ENCODE data around the gene ACTN4. TPM values are rescaled to one million over a fixed set of nuclear protein-coding genes. Genes with fewer than 3 reads are reported as not detected.

The ACTN4 gene
- total and polyA plus RNA-seq, 3 donors from 2014 or later = 112 to 158 (median 135) TPM

DNA sequence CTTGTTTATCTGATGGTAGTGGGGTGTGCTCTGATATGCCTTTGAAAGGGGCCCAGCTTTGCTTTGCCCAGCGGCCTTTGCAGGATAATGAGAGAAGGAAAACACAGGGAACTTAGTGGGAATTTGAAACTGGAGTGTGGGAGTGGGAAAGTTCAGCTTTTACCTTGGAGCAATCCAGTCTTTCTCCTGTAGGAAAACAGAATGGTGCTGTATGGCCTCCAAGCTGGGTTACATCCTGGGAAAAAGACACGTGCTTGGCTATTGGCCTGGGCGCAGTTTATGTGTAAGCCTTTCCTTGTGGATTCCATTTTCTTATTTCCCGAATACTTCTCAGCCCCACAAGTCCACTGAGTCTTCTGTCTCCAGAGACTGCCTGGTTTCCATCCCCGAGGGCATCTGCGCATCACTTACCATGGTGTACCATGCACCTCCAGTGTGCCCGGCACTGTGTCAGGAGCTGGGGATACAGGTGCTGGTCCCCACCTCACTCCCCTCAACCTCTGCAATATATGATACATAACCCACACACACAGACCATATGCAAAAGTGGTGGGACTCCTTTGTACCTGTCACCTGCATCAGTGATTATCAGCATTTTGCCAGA is 31.5 kb downstream of the ACTN4 start:
- H3K27ac ChIP-seq = no peak overlapping the region
- H3K9me3 ChIP-seq = no peaks in the 10 kb centered on the region
- no peaks in the 10 kb centered on the region for H3K27me3 ChIP-seq
- no peak for DNase-seq
- peaks cover 16% of the 10 kb centered on the region for H3K4me1 ChIP-seq
- TF ChIP-seq POLR2A (IDR thresholded peaks at IDR 0.05) = no peak
- TF ChIP-seq, protein P1, sequence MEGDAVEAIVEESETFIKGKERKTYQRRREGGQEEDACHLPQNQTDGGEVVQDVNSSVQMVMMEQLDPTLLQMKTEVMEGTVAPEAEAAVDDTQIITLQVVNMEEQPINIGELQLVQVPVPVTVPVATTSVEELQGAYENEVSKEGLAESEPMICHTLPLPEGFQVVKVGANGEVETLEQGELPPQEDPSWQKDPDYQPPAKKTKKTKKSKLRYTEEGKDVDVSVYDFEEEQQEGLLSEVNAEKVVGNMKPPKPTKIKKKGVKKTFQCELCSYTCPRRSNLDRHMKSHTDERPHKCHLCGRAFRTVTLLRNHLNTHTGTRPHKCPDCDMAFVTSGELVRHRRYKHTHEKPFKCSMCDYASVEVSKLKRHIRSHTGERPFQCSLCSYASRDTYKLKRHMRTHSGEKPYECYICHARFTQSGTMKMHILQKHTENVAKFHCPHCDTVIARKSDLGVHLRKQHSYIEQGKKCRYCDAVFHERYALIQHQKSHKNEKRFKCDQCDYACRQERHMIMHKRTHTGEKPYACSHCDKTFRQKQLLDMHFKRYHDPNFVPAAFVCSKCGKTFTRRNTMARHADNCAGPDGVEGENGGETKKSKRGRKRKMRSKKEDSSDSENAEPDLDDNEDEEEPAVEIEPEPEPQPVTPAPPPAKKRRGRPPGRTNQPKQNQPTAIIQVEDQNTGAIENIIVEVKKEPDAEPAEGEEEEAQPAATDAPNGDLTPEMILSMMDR (IDR thresholded peaks at IDR 0.05) = no peak
- intact Hi-C loops (cut with DNase I; ENCODE audit: low total_unique reads) = no loop called here
- 82 to 84% methylated on average over 7 of the region's 7 CpGs for WGBS, 2 donors
- no peaks in the 10 kb centered on the region for H3K36me3 ChIP-seq (ENCODE audit: low read depth, missing control alignments)
- no peak overlapping the region for H3K4me3 ChIP-seq

GRCh38 chr19:38679839-38680238 is 32.4 kb downstream of the ACTN4 start:
- WGBS, 2 donors = 83 to 84% methylated on average over 4 of the region's 4 CpGs

GRCh38 chr19:38682195-38682867 is 34.9 kb downstream of the ACTN4 start:
- WGBS, 2 donors = 90 to 92% methylated on average over 11 of the region's 11 CpGs
- Histone ChIP-seq H3K36me3 (ENCODE audit: low read depth, missing control alignments) (no peaks in the 10 kb centered on the region), H3K9me3 (no peaks in the 10 kb centered on the region), H3K4me1 (peaks cover 34% of the 10 kb centered on the region), H3K27me3 (no peaks in the 10 kb centered on the region), H3K27ac (peak overlapping the region in 1 of 2 donors; percentile 24), H3K4me3 (no peak overlapping the region)
- DNase-seq = no peak
- TF ChIP-seq POLR2A (IDR thresholded peaks at IDR 0.05) = no peak
- TF ChIP-seq, protein P1 (IDR thresholded peaks at IDR 0.05) = no peak
- intact Hi-C loops (cut with DNase I; ENCODE audit: low total_unique reads) = no loop called here

More at GRCh38 chr19:38679839-38680238, 32.4 kb downstream of the ACTN4 start:
- H3K27me3 ChIP-seq = no peaks in the 10 kb centered on the region
- H3K36me3 ChIP-seq (ENCODE audit: low read depth, missing control alignments) = no peaks in the 10 kb centered on the region
- intact Hi-C loops (cut with DNase I; ENCODE audit: low total_unique reads) = no loop called here
- H3K4me3 ChIP-seq = no peak overlapping the region
- H3K4me1 ChIP-seq = peaks cover 21% of the 10 kb centered on the region
- DNase-seq = no peak
- no peak overlapping the region for H3K27ac ChIP-seq
- no peaks in the 10 kb centered on the region for H3K9me3 ChIP-seq
- TF ChIP-seq, protein P1 (IDR thresholded peaks at IDR 0.05) = no peak
- TF ChIP-seq POLR2A (IDR thresholded peaks at IDR 0.05) = no peak

DNA sequence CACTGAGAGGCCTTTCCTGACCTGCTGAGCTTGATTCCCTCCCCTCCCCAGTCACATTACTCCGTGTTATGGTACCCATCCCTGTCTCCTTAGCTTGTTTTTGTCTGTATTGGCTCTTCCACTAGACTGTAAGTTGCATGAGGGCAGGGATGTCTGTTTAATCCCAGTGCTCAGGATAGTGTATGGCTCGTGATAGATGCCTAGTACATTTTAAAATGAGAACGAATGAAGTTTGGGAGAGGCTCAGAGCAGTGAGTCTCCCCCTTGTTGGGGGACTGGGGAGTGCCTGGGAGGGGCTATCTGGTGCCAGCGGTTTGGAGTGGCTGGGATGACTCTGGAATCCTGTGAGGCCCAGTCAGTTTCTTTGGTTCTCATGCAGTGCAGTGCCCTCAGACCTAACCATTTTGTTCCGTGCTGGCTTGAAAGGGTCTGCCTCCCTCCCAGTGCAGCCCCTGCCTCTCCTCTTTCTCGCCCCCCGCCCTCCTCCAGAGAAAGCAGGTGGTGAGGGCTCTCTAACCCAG is 35.5 kb downstream of the ACTN4 start:
- Histone ChIP-seq H3K9me3 (no peaks in the 10 kb centered on the region), H3K27ac (peak overlapping the region; percentile 58 to 59), H3K27me3 (no peaks in the 10 kb centered on the region), H3K36me3 (ENCODE audit: low read depth, missing control alignments) (no peaks in the 10 kb centered on the region), H3K4me1 (peaks cover 34% of the 10 kb centered on the region), H3K4me3 (no peak overlapping the region)
- 86 to 90% methylated on average over 7 of the region's 7 CpGs for WGBS, 2 donors
- TF ChIP-seq, protein P1 (IDR thresholded peaks at IDR 0.05) = no peak
- no peak for TF ChIP-seq POLR2A (IDR thresholded peaks at IDR 0.05)
- DNase-seq = no peak
- intact Hi-C loops (cut with DNase I; ENCODE audit: low total_unique reads) = no loop called here
